ENCODE measurements around the gene SLC38A11. TPM values are rescaled to one million over a fixed set of nuclear protein-coding genes. Genes with fewer than 3 reads are reported as not detected.
A peak's percentile ranks its signal among the peaks of the same experiment; 100 is the strongest.

The SLC38A11 gene
- total and polyA plus RNA-seq, 2 of the 13 experiments (the other 11 are each of a cell fraction or from before 2014, with no cell fraction given) = 14.0 to 14.3 TPM

DNA sequence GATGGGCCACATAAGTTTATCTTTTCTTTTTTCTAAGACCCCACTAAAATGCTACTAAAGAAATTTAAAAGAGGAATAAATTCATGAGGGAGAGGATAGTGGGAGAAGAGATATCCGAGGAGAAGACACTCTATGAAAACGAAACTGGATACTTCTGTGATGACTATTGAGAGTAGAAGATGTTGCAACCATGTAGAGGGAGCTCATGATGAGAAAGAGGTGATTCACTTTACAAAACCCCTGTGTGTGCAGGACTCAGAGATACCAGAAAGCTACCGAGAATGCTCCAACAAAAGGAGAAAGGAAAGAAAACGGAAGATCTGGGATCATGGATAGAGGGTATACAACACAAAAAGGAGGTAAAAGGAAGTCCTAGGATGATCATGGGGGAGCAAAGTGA, 34.9 kb downstream of the SLC38A11 start (continued):
- no peak for TF ChIP-seq CREM (IDR thresholded peaks at IDR 0.05)
- no peak for TF ChIP-seq CREM (CRISPR knock-in tag; IDR thresholded peaks at IDR 0.05)
- TF ChIP-seq, protein P1, sequence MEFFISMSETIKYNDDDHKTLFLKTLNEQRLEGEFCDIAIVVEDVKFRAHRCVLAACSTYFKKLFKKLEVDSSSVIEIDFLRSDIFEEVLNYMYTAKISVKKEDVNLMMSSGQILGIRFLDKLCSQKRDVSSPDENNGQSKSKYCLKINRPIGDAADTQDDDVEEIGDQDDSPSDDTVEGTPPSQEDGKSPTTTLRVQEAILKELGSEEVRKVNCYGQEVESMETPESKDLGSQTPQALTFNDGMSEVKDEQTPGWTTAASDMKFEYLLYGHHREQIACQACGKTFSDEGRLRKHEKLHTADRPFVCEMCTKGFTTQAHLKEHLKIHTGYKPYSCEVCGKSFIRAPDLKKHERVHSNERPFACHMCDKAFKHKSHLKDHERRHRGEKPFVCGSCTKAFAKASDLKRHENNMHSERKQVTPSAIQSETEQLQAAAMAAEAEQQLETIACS (CRISPR knock-in tag; IDR thresholded peaks at IDR 0.05) = no peak
- TF ChIP-seq, protein P2, sequence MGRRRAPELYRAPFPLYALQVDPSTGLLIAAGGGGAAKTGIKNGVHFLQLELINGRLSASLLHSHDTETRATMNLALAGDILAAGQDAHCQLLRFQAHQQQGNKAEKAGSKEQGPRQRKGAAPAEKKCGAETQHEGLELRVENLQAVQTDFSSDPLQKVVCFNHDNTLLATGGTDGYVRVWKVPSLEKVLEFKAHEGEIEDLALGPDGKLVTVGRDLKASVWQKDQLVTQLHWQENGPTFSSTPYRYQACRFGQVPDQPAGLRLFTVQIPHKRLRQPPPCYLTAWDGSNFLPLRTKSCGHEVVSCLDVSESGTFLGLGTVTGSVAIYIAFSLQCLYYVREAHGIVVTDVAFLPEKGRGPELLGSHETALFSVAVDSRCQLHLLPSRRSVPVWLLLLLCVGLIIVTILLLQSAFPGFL (CRISPR knock-in tag; IDR thresholded peaks at IDR 0.05) = no peak
- TF ChIP-seq ZNF451 (CRISPR knock-in tag; IDR thresholded peaks at IDR 0.05) = no peak
- TF ChIP-seq ZNF75D (CRISPR knock-in tag; IDR thresholded peaks at IDR 0.05; ENCODE audit: borderline replicate concordance) = no peak
- TF ChIP-seq, protein P3, sequence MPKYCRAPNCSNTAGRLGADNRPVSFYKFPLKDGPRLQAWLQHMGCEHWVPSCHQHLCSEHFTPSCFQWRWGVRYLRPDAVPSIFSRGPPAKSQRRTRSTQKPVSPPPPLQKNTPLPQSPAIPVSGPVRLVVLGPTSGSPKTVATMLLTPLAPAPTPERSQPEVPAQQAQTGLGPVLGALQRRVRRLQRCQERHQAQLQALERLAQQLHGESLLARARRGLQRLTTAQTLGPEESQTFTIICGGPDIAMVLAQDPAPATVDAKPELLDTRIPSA (CRISPR knock-in tag; IDR thresholded peaks at IDR 0.05; ENCODE audit: borderline replicate concordance) = no peak
- TF ChIP-seq TBP (CRISPR knock-in tag; IDR thresholded peaks at IDR 0.05) = no peak
- no peak for TF ChIP-seq ZFYVE20 (CRISPR knock-in tag; IDR thresholded peaks at IDR 0.05; ENCODE audit: borderline replicate concordance, low read depth)
- no peak for TF ChIP-seq ZNF660 (CRISPR knock-in tag; IDR thresholded peaks at IDR 0.05; ENCODE audit: borderline replicate concordance, low read depth)
- no peak for TF ChIP-seq ZNF430 (CRISPR knock-in tag; IDR thresholded peaks at IDR 0.05)
- TF ChIP-seq HHEX (CRISPR knock-in tag; IDR thresholded peaks at IDR 0.05) = no peak
- no peak for TF ChIP-seq ZSCAN22 (CRISPR knock-in tag; IDR thresholded peaks at IDR 0.05)
- TF ChIP-seq, protein P4, sequence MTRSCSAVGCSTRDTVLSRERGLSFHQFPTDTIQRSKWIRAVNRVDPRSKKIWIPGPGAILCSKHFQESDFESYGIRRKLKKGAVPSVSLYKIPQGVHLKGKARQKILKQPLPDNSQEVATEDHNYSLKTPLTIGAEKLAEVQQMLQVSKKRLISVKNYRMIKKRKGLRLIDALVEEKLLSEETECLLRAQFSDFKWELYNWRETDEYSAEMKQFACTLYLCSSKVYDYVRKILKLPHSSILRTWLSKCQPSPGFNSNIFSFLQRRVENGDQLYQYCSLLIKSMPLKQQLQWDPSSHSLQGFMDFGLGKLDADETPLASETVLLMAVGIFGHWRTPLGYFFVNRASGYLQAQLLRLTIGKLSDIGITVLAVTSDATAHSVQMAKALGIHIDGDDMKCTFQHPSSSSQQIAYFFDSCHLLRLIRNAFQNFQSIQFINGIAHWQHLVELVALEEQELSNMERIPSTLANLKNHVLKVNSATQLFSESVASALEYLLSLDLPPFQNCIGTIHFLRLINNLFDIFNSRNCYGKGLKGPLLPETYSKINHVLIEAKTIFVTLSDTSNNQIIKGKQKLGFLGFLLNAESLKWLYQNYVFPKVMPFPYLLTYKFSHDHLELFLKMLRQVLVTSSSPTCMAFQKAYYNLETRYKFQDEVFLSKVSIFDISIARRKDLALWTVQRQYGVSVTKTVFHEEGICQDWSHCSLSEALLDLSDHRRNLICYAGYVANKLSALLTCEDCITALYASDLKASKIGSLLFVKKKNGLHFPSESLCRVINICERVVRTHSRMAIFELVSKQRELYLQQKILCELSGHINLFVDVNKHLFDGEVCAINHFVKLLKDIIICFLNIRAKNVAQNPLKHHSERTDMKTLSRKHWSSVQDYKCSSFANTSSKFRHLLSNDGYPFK (CRISPR knock-in tag; IDR thresholded peaks at IDR 0.05; ENCODE audit: borderline replicate concordance) = no peak
- TF ChIP-seq, protein P5, sequence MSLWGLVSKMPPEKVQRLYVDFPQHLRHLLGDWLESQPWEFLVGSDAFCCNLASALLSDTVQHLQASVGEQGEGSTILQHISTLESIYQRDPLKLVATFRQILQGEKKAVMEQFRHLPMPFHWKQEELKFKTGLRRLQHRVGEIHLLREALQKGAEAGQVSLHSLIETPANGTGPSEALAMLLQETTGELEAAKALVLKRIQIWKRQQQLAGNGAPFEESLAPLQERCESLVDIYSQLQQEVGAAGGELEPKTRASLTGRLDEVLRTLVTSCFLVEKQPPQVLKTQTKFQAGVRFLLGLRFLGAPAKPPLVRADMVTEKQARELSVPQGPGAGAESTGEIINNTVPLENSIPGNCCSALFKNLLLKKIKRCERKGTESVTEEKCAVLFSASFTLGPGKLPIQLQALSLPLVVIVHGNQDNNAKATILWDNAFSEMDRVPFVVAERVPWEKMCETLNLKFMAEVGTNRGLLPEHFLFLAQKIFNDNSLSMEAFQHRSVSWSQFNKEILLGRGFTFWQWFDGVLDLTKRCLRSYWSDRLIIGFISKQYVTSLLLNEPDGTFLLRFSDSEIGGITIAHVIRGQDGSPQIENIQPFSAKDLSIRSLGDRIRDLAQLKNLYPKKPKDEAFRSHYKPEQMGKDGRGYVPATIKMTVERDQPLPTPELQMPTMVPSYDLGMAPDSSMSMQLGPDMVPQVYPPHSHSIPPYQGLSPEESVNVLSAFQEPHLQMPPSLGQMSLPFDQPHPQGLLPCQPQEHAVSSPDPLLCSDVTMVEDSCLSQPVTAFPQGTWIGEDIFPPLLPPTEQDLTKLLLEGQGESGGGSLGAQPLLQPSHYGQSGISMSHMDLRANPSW (CRISPR knock-in tag; IDR thresholded peaks at IDR 0.05; ENCODE audit: borderline replicate concordance) = no peak
- no peak for TF ChIP-seq KDM6A (CRISPR knock-in tag; IDR thresholded peaks at IDR 0.05; ENCODE audit: low read depth)
- TF ChIP-seq CREB1 (IDR thresholded peaks at IDR 0.05) = no peak
- peak; percentile 42; the same call in 1 of the 2 replicates for TF ChIP-seq CREB1 (CRISPR knock-in tag; IDR thresholded peaks at IDR 0.05)
- no peak for TF ChIP-seq MIER3 (CRISPR knock-in tag; IDR thresholded peaks at IDR 0.05; ENCODE audit: borderline replicate concordance)
- TF ChIP-seq HOXA7 (CRISPR knock-in tag; IDR thresholded peaks at IDR 0.05) = no peak

Measured in HepG2 (cell line).